ENCODE data around the gene SRD5A2. TPM values are rescaled to one million over a fixed set of nuclear protein-coding genes. Genes with fewer than 3 reads are reported as not detected.

Gene SRD5A2
- total and polyA plus RNA-seq, 8 donors: 0.05 TPM; not detected in 7

DNA sequence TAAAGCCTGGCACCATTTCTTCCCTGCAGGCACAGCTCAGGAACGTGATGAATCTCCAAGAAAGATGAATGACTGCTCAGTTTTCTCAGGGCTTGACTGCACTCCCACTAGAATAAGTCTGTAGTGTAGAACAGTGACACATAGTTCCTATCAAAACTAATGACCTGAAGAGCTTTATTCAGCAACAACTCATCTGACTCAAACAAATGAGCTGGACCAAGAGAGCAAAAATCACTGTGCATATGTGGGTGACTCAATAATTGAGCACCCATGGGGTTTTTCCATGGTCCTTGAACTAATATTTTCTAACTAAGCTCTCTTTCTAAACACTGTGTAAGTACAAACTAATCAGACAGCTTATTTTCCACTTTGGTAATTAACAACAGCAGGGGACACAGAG lies 105.0 kb downstream of the SRD5A2 start:
- FAIRE-seq (no peak), DNase-seq (no peak), ATAC-seq (peak in 1 of 4 donors; percentile 30)
- Histone ChIP-seq H3K4me1 (no peaks in the 10 kb centered on the region), H3K36me3 (no peaks in the 10 kb centered on the region), H3K27me3 (peaks cover 0 to 4% (median 0%) of the 10 kb centered on the region in 4 donors), H3K4me3 (no peak overlapping the region), H3K9me3 (no peaks in the 10 kb centered on the region), H3K27ac (no peak overlapping the region)
- intact Hi-C loops (cut with DNase I): no loop called here
- TF ChIP-seq, protein P1, sequence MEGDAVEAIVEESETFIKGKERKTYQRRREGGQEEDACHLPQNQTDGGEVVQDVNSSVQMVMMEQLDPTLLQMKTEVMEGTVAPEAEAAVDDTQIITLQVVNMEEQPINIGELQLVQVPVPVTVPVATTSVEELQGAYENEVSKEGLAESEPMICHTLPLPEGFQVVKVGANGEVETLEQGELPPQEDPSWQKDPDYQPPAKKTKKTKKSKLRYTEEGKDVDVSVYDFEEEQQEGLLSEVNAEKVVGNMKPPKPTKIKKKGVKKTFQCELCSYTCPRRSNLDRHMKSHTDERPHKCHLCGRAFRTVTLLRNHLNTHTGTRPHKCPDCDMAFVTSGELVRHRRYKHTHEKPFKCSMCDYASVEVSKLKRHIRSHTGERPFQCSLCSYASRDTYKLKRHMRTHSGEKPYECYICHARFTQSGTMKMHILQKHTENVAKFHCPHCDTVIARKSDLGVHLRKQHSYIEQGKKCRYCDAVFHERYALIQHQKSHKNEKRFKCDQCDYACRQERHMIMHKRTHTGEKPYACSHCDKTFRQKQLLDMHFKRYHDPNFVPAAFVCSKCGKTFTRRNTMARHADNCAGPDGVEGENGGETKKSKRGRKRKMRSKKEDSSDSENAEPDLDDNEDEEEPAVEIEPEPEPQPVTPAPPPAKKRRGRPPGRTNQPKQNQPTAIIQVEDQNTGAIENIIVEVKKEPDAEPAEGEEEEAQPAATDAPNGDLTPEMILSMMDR (IDR thresholded peaks at IDR 0.05): no peak
- 14 to 35% methylated on average over 1 of the region's 1 CpG for WGBS, 2 donors

DNA sequence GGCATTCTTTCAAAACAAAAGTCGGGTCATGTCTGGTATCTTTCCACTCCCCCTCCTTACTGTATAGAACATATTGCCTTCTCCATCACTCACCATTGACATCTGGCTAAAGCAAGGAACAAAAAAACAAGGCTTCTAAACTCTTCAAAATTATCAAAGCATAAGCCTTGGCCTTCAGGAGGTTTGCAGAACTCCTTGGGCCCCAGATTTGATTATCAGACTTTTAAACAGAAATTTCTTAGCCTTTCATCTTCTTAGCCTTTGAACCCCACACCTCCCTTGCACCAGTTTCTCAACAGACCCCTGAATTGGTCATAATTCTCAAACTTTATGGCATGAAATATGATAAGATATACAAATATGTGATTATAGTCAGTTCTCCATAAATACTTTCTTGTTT lies 106.4 kb downstream of the SRD5A2 start:
- H3K9me3 ChIP-seq: no peaks in the 10 kb centered on the region
- intact Hi-C loops (cut with DNase I): no loop called here
- 24 to 39% methylated on average over 1 of the region's 1 CpG for WGBS, 2 donors
- DNase-seq (no peak), FAIRE-seq (no peak), ATAC-seq (no peak)
- TF ChIP-seq, protein P1 (IDR thresholded peaks at IDR 0.05): no peak
- H3K27ac ChIP-seq: no peak overlapping the region
- peaks cover 0 to 4% (median 0%) of the 10 kb centered on the region in 4 donors for H3K27me3 ChIP-seq
- no peak overlapping the region for H3K4me3 ChIP-seq
- H3K36me3 ChIP-seq: no peaks in the 10 kb centered on the region
- H3K4me1 ChIP-seq: no peaks in the 10 kb centered on the region

Other genes with a start within 250 kb of the SRD5A2 start
- 1 to 10 TPM in 1 of 6 donors, under 1 TPM in 5; 0.14 to 1.3 (median 0.51) TPM for gene XDH, start 166.2 kb downstream of the SRD5A2 start, total RNA-seq
- gene XDH, start 166.2 kb downstream of the SRD5A2 start, polyA plus RNA-seq: under 1 TPM; 0.27 to 0.66 TPM

Measured in pancreas (tissue), 10 donors.